ENCODE results near the gene PRDM16.

Gene PRDM16

GRCh38 chr1:3070644-3071564 lies 1.9 kb downstream of the PRDM16 start:
- no peak for FAIRE-seq

- FAIRE-seq: no peak
Observed at GRCh38 chr1:3071565-3072390, 2.8 kb downstream of the PRDM16 start.

DNA sequence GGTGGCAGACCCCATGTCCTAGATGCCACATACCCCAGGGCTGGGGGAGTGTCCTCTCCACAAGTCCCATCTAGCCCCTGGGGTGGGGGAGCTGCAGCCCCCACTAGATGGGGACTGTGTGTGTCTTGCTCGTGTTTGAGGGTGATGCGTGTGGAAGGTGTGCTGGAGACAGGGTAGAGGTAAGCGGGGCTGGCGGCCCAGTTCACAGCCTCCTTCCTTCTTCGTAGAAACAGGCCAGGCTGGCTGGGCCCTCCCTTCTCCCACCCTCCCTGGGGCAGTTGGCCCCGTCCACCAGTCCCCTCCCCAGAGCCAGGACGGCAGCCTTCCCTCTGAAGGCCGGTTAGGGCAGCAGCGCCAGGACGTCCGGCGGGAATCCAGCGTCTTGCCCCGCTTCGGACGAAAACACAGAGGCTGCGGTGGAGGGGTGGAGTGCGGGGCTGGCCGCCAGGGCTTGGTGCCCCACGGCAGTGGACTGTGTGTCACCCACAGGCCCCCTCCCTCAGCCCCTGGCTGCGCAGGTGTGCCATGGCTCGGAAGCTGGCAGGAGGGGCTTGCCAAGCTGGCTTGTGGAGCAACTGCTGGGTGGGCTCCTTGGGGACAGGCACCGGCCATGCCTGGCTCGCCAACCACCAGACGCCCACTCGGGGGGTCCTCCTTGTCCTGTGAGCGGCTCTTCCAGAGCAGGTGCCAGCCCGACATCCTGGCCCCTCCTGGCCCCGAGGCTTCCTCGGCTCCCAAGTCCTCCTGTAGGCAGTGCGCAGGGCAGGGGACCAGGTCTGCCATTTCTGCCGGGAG lies 3.6 kb downstream of the PRDM16 start:
- no peak for FAIRE-seq

- no peak for FAIRE-seq
Observed at GRCh38 chr1:3073186-3073488, 4.1 kb downstream of the PRDM16 start.

GRCh38 chr1:3073489-3074296 lies 4.7 kb downstream of the PRDM16 start:
- no peak for FAIRE-seq

DNA sequence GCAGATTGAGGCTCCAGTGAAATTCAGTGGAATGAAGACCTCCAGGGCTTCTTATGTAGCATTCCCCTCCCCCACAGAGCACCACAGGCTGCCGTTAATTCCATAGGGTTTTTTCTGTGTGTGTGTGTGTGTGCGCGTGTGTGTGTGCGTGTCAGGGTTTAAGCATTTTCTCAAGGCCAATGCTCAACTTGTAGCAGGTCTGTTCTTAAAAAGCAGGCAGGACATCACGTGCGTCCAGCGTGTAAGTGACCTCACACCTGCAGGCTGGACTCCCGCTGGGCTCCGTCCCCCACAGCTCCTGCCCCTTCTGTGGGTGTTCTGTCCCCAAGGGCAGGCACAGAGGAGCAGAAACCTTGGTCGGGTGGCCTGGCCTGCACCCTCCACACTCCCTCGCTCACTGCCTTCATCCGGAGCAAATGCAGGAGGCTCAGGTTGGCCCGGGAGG lies 5.3 kb downstream of the PRDM16 start:
- FAIRE-seq: no peak

DNA sequence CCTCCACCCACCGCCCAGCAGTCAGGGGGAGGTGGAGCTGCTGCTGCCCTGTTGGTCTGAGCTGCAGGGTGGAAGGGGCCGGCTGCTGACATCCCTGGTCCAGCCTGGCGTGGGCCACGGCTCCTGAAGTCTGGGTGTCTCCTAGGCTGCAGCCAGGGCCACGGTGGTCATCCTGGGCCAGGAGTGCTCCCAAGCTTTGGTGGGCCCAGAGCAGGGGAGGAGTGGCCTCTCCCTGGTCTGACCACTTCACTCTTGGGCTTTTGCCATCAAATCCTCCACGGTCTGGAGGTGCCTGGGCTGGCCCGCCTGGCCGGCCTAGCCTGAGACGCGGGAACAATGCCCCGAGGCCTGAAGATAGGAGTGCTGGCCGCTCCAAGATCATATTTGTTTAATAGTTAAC lies 5.8 kb downstream of the PRDM16 start:
- FAIRE-seq: no peak

DNA sequence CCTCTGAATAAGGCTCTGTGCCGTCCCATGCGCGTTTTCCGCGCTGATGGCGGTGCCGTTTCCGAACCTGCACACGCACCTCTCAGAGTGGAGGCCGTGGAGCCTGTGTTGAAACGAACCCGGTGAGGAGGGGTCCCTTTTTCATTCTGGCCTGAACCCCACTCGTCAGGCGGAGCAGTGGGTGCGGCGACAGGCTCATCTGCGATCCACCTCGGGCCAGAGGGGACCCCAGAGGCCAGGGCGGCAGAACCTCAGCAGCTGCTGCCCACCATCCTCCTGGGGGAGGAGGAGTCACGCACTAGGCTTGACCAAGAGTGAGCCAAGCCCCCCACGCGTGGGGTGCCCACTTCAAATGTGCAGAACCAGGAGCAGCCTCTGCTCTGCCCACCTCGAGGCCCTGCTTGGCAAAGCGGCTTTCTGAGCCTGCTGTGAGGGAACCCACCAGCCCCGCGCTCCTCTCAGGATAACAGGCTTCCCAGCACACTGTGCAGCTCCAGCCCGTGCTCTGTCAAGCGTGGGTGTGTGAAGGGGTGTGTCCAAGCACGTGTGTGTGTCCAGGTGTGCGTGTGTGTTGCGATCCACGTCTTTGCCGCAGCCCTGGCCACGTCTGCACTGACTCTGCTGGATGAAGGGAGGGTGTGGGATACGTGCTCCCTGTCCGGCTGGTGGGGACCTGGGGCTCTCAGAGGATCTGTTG lies 6.8 kb downstream of the PRDM16 start:
- FAIRE-seq: no peak

DNA sequence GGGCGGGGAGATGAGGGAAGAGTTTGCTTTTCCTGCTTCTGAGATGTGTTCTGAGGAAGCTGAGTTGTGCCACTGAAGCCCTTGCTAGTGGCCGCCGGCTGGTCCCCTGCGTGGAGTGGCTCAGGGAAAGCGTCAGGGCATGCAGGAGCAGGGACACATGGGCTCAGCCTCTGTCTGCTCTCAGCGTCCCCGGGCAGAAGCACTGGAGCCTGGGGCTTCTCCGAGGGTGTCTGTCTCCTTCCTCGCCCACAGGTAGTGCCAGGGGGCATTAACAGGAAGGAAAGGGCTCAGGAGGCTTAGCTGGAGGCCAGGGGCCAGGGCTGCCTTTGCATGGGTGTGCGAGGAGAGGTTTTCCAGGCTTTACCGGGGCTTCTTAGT lies 7.3 kb downstream of the PRDM16 start:
- FAIRE-seq: no peak

GRCh38 chr1:3077081-3077480 lies 8.1 kb downstream of the PRDM16 start:
- FAIRE-seq: no peak

GRCh38 chr1:3077561-3077960 lies 8.6 kb downstream of the PRDM16 start:
- FAIRE-seq: no peak

DNA sequence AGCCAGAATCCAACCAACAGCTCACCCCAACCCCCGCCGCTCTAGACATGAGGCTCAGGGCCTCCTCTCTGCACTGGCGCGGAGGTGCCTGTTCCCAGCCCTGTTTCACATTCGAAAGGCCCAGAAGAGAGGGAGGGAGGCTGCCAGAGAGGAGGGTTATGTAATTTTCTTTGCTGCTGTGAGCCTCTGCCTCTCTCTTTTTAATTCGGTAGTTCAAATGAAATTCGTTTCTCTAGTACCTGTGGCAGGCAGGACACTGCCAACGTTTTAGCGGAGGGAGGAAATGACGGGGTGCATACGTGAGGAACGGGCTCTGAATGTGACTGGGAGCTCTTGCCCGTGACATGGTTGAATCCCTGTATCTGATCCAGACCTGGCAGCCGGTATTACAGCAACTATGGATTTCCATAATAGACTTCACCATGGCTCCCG lies 9.4 kb downstream of the PRDM16 start:
- no peak for FAIRE-seq

DNA sequence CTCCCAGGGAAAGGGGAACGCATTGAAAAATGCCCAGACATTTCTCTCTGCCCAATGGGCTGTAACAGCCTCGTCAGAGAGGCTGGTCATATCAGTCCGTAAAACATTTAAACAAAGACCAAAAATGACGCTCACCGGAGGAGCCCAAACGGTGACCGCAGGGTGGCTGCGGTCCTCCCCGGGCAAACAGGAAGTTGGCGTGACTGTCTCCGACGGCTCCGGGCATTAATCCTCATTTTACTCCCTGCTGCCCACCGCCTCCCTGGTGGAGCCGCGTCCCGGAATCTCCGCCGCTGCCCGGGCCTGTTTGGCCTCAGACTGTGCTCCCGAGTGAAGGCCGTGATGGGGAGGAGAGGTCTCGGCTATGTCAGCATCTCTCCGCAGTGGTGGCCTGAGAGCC lies 9.9 kb downstream of the PRDM16 start:
- no peak for FAIRE-seq

GRCh38 chr1:3079381-3080052 lies 10.5 kb downstream of the PRDM16 start:
- FAIRE-seq: no peak

- FAIRE-seq: no peak
Observed at GRCh38 chr1:3080053-3080955, 11.3 kb downstream of the PRDM16 start.

- FAIRE-seq: no peak
Observed at GRCh38 chr1:3081171-3081683, 12.2 kb downstream of the PRDM16 start.

DNA sequence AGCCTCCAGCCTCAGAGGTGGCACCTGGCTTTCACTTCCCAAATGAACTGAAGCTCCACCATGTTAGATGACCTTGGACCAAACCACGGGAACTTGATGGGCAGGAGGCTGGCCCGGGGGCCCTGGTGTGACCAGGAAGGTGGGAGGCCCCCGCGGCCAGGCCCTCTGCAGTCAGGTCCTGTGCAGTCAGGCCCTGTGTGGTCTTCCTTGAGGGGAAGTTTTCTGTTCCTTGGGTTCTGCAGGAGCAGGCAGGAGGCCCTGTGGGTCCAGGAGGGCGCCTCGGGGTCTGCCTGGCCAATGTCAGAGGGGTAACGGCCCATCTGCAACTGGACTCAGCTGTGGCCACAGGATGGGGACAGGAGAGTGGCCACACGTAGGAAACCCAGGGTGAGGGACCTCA lies 13.0 kb downstream of the PRDM16 start:
- no peak for FAIRE-seq

GRCh38 chr1:3082571-3083516 lies 13.8 kb downstream of the PRDM16 start:
- FAIRE-seq: no peak

DNA sequence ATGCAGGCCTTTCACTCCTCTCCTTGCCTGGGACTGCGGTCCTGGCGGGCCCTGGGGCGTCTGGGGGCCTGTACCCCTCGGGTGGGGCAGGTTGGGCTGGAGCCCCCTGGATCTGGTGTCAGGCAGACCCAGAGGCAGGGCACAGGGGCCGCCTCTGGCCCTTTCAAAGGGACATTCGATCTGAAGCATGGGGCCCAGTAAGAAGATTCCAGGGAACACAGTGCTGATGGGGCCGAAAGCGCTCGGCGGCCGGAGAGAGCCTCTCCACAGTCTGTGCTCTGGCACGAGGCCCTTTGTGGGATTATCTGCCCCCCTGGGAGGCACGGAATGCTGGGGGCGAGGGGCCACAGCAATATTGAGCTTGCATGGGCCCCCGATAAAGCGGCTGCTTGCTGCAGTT lies 15.2 kb downstream of the PRDM16 start:
- FAIRE-seq: no peak

All from TTC549 (cell line).